Hematopoietic multipotent progenitor cell (in vitro differentiated cells): Measurements from ENCODE around the gene ANXA2. TPM values are rescaled to one million over a fixed set of nuclear protein-coding genes. Genes with fewer than 3 reads are reported as not detected.
A peak's percentile ranks its signal among the peaks of the same experiment; 100 is the strongest.

ENCODE experiments used
- DNase-seq, 3 donors: peaks; one replicate each; pipeline ENCODE4 v3.0.0-alpha.2; 2011 to 2015; ENCODE audit warnings: low read depth in 2 of 3, low spot score in 2 of 3
- total RNA-seq: library from RNA; depleted of rRNA; stranded (reverse); fragments of >200 nt; gene quantifications from one replicate; pipeline ENCODE4 v1.2.3, GENCODE V29; 2012

The ANXA2 gene
- total RNA-seq, 1 donor: 175 TPM

DNA sequence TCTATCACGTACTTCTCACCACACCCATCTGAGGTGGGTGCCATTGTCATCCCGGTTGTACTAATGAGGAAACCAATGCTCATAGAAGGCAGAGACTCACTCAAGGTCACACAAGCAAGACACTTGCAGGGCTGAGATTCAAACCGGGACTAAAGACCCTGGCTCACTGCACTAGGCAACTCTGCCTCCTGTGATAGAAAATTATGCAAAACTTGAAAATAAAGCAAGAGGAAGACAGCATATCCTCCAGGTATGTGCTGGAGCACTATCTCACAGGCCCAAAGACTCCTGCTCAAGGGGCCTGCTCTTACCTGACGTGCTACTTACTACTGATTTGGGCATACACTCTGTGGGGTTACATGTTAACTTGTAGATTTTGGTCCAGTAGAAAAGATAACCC, 25.6 kb downstream of the ANXA2 start:
- DNase-seq: no peak

DNA sequence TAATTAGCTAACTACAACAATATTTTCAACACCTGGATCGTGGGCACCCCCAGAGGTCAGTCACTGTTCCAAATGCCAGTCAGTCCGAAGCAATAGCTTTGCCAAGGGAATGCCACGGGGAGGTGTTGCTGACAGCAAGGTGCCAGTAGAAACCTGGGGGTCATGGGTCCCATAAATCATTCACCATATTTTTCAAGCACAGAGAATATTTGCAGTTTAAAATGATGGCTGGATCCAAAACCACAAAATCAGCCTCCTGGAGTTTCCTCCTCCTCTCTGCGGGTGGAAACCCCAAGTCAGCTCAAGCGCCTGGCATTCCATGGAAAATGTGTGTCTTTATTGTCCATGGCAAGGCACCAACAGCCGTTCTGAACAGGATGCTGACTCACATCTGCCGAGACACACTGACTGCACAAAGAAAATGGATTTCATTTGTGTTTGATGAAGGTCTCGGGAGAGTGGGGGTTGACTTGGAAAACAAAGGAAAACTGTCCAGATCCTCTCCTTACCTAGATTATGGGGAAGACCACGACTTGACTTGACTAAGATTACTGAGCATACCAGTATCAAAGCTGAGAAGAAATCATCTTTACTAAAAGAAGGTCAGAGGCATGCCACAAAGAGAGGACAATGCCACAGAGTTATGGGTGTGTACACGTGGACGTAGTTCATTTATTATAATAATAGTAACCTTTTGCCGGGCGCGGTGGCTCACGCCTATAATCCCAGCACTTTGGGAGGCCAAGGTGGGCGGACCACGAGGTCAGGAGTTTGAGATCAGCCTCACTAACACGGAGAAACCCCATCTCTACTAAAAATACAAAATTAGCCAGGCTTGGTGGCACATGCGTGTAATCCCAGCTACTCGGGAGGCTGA, 26.4 kb downstream of the ANXA2 start:
- peak in 2 of 3 donors; percentile 9 to 65 for DNase-seq

DNA sequence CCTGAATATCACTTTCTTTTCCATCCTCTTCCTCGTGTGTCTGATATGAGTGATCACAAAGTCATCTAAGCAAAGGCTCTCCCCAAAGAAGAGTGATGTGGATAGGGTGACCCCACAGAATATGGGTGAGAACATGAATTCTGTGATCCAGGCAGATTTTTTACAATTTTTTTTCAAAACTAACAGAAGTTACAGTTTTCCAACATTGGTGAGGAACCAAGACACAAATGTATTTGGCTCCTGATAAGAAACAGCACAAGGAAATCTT, 27.0 kb downstream of the ANXA2 start:
- DNase-seq: no peak

DNA sequence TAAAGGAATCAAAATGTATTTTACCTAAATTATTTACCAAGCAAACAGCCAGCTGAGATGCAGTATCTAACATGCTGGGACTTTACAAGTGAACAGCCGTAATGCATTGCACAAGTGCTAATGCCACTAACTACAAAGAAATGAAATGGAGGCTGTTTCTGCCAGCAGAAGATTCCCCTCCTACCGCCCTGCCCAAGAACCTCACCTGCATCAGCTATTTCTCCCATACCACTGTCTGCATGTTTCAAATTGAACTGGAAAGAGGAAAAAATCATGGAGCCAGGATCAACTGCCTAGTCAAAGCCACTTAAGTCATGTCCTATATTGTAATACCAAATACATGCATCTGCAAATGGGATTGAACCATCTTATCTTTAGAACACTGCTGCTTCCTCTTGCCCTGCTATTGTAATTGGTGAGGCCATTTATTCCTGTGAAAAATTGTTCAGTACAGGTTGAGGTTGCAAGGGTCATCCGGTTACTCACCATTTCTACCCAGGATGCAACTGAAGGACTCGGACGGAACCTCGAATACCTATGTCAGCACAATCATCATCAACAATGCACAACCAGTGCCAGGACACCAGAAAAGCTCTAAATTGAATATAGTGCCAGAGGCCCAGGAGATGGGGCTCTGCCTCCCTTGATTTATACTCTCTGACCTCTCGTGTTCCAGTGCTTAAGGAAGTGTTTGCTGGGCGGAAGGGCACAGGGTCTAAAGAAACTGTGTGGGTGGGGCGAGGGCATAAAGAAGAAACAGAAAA, 27.5 kb downstream of the ANXA2 start:
- DNase-seq: peak in 2 of 3 donors; percentile 8 to 48

DNA sequence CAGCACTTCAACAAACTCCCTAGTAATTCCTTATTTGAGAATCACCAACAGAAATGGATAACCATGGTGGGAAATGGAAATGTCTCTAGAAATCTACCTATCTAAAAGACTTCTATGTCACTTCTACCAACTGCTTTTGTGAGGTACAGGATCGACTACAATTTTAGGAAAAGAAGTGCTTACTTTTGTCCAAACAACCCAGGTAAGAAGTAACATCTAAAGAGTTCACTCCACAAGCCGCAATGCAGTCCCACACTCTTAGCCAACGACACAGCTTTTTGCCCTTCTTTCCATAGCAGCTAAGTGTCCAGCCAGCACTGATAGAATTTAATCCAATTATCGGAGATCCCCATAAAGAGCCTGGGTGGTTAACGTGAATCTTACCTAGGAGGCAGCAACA, 28.1 kb downstream of the ANXA2 start:
- DNase-seq: no peak

DNA sequence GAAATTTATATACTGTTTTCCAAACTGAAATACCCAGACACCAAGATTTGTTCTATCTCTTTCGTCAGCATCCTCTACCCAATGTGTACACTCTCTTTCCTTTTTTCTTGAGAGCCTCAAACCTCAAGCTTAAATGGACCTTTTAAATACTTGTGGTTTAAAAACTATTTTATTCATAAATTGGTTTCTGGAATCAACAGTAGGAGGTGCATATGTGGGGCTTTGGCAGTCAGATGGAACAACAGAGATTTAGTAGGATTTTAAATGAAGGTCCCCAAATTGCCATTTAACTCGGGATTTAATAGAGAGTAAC, 33.2 kb downstream of the ANXA2 start:
- DNase-seq: no peak

DNA sequence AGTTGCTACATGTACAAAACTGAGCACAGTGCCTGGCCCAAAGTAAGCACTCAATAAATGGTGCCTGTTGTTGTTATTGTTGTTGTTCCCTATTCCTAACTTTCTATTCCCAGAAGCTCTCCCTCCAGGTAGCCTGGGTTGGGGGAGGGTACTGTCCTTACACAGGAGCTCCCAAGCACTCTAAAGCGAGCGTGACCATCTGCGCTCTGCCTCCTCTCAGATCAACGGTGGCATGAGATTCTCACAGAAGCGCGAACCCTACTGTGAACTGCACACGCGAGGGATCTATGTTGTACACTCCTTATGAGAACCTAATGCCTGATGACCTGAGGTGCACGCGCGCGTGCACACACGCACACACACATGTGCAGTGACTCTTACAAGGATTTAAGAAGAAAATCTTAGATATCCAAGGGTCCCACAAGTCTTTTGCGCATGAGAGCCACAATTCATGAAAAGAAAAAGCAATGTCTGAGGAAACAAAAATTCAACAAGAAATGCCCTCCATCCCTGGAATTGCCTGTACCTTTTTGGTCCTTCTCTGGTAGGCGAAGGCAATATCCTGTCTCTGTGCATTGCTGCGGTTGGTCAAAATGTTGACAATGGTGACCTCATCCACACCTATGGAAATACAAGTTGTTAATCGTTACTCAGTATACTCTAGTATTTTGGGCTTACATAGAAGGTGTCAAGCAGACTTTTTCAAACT, 33.7 kb downstream of the ANXA2 start:
- no peak for DNase-seq

DNA sequence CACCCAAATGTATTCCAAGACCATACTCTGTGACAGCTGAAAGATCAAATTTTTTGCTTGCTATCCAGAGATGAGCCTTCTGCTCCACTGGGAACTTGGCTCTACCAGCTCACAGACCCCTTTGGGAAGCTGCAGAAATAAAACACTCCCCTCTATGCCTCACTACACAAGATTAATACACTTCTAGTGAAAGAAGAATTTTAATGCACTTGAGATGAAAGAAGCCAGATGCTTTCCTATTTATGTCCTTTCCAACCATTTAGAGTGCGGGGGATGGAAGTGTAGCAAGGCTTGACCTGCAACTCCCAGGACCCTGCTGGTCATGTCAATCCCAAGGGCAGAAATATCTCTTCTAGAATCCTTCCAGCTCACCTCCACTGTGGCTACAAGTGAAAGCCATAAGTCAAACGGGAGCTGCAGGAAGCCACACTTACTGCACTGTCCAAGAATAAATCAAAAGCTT, 34.7 kb downstream of the ANXA2 start:
- no peak for DNase-seq

DNA sequence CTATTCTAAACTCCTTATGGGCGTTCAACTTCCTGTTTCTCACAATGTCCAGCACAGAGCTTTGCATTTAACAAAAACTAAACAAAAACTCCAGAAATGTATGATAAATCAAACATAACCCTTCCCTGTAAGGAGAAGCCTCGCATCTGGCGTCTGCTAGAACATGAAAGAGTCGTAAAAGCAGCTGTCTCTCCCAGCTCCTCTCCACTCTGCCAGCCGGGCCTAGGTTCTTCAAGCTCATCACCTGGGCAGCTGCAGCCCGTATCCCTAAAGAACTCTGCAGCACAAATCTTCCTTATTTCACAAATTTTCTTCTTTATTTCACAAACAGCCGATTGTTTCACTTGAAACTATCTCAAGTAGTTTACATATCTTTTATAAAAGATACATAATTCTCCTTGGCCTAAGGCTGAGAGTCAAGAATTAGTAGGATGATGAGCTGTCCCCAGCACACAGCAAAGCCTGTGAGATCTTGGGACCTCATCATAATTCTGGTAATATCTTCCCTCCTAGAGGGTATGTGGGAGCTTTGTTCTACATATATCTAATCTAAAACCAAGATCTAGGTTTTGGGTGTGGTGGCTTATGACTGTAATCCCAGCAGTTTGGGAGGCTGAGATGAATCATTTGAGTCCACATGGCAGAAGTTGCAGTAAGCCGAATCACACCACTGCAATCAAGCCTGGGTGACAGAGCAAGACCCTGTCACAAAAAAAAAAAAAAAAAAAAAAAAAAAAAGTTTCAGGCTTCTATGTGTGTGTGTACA, 35.3 kb downstream of the ANXA2 start:
- DNase-seq: no peak

DNA sequence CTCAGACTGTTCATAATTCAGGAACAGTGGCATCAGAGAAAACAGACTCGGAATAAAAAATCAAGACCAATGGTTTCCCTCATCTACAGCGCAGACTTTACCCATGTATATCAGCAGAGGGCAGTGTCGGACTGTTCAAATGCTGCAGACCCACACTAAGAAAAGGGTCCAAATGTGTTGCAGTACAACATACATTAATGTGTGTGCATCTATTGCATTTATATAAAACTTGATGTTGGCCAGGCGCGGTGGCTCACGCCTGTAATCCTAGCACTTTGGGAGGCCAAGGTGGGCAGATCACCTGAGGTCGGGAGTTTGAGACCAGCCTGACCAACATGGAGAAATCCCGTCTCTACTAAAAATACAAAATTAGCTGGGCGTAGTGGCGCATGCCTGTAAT, 38.0 kb downstream of the ANXA2 start:
- peak; percentile 41 to 76 (median 58) for DNase-seq

DNA sequence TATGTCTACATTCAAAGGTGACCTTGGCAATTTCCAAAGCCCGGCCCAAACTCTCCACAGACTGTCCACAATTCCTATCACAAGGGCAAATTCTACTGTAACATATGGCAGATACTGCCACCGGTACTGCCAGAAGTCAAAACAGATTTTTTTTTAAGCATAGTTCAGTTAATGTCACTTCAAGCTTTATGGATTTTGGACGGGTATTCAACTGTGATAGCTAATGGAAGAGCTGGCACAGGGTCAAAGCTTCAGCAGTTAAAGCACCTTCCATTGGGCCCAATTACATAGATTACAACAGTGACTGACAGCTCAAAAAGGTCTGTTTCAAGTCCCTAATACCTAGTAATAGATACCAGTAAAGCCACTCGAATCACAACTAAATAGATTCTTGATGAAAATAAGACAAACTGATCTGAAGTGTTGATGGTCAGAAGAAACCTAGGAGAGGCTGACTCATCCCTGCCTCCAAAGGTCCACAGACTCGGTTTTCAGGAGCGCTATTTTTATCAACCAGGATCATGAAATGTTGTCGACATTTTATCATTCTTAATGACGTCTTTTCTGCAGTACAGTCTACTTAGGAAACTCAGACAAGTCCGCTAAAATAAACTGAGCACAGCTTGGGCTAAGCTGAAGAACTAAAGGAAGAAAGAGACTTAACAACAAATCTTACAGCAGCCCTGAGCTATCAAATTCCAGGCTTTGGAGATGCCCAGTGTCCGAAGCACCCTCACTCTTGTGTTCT, 38.7 kb downstream of the ANXA2 start:
- no peak for DNase-seq

DNA sequence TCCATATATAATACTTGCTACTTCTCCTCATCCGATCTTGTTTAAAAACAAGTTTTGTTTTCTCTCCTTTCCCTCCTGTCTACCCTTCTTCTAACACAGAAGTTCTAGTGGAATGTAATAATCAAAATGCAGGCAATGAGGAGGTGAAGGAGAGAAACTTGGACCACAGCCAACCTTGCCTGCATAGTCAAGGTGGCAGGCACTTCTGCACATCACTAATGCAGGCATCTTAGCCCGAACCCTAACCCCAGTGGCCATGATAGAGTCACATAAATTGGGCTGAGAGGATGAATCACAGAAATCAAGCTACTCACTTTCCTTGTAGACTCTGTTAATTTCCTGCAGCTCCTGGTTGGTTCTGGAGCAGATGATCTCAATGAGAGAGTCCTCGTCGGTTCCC, 41.0 kb downstream of the ANXA2 start:
- no peak for DNase-seq

DNA sequence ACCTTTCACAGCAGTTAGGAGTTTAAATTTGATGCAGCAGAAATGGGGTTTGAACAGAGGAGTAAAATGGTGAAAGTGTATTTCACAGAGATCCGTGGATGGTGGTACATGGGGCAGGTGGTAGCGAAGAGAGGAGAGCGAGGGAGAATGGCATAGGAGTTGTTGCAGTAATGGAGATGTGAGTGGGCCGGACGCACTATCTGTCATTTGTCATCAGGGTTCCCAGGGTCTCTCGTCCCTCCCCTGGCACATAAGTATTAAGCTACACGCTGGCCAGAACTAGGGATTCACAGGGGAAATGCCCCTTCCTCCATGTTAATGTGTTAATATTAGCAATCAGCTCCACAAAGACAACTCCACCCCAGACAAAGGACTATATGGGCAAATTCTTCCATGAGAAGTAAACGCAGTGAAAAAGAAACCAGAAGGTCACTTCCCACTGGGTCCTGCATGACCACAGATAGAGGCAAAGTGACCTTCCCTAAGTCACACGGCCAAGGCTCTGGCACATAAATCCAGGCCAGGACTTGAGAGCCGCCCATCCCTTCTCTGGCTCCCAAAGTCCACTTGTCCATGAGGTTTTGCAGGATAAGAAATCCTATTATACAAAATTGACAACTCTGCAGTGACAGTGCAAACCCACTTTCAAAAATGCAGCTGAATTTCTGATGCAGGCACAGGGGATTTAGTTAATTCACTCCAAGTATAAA, 42.5 kb downstream of the ANXA2 start:
- DNase-seq: no peak

DNA sequence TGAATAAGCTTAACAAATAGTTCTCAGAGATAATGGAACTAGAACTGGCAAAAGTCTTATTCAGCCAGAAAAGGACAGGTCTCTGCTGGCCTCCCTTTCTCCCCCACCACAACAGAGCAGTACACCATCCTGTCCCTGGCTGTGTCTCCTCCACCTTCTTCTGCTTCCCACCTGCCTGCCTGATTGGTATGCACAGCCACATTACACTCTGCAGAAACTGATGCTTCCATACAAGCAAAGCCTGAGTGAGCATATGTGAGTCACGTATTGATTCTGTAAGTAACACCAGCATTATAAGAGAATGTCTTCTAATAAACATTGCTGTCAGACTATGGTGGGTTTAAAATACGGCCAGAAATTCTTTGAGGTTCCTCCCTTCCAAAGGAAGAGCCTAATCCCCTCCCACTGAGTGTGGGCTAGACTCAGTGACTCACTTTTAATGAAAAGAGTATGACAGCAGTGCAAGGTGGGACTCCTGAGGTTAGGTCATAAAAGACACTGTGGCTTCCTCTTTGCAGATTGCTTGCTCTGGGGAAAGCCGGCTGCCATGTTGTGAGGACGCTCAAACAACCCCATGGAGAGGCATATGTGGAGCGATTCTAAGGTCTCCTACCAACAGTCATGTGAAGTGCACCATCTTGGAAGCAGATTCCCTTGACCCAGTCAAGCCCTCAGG, 44.4 kb downstream of the ANXA2 start:
- no peak for DNase-seq

DNA sequence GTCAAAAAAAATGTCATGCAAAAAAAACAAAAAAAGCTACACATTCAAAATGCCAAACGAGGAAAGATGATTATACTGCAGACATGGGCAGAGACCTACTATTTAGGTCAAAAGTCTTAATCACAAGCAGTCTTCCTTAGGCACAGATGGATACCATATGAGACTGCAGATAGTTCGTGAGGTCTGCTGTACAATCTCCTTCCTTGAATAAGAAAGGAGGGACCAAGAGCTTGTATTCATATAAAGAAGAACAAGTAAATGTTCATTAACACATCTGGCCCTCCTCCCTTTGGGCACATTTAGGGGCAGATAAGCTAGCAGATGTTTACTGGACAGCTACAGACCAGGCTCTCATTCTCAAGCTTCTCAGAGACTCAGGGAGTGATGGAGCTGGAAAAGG, 45.3 kb downstream of the ANXA2 start:
- DNase-seq: no peak

DNA sequence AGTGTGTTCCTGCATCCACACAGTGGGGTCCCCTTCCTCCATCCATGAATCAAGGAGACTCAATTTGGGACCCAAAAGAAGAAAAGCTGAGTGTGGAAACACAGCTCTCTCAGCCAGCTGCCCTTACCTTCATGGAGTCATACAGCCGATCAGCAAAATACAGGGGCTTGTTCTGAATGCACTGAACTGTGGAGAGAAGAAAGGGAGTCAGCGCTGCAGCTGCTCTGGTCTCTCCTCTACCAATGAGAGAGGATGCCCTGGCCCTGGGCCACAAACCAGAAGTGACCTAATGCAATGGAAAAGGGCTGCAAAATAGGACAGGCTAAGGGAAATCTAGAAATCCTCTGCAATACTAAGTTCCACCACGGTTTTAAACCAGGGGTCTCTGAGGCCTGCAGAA, 46.7 kb downstream of the ANXA2 start:
- no peak for DNase-seq

DNA sequence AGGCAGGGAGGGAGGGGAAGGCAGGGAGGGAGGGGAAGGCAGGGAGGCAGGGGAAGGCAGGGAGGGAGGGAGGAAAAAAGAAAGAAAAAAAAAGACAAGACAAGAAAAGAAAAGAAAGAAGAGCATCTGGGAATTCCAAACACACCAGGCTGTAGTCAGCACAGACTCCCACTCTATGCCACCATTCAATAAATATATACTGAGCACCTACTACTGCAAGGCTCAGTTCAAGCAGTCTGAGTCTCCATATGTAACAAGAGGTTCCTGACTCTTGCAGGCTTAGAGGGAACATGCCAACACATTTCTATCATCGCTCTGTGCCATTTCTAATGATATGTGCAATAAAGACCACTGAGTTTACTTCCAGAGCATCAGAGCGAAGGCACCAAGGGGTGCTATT, 47.7 kb downstream of the ANXA2 start:
- no peak for DNase-seq

DNA sequence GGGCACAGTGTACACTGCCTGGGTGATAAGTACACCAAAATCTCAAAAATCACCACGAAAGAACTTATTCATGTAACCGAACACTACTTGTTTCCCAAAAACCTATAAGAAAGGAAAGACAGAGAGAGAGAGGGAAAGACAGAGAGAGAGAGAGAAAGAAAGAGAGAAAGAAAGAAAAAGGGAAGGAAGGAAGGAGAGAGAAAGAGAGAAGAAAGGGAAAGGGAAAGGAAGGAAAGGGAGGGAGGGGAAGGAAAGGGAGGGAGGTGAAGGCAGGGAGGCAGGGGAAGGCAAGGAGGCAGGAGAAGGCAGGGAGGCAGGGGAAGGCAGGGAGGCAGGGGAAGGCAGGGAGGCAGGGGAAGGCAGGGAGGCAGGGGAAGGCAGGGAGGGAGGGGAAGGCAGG, 48.2 kb downstream of the ANXA2 start:
- no peak for DNase-seq

DNA sequence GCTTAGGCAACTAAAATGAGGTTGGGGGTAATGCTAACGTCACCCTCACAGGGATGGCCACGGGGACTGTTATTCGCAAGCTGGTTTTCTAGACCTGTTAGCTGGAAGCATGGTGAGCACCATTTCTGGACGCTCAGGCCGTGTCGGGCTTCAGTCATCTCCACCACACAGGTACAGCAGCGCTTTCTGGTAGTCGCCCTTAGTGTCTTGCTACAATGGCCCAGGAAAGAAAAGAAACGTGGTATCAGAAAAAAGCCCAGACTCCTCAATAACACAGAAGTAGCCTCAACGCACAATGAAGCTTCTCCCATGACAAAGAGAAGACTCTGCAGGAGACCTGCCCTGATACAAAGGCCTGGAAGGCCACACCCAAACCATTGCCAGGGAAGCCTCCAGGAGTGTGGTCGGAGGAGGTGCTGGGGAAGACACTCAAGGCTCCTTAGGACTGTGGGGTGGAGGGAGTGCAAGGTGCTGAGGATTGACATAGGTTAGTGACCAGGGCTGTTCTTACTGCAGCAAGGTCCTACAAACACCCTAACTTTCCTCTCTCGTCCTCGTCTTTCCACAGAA, 50.2 kb downstream of the ANXA2 start:
- DNase-seq: no peak
